ENCODE results near the gene YWHAE.

DNA sequence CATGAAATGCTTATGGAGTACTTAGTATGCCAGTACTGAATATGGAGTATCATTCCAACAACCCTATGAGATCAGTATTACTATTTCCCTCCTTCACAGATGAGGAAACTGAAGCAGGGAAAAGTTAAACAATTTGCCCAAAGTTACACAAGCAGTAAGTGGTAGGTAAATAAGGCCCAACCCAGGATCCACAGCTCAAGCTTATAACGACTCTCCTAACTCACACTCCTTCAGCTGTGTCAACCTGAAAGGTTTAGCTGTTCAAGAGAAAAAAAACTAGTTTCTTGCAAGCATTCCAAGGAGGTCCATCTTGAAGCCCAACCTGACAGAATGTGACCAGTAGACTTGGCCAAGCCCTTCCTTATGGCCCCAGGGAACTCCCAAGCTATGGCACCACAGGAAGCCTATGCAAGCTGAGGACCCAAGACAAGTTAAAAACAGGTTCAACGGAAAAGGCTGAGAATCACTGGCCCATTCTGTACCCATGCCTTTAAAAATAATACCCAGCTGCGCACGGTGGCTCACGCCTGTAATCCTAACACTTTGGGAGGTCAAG lies 49.5 kb upstream of the YWHAE start:
- TF ChIP-seq POLR2AphosphoS5 (IDR thresholded peaks at IDR 0.05; ENCODE audit: low read depth, low read length) (no peak), TAF1 (IDR thresholded peaks at IDR 0.05; ENCODE audit: low read depth, low read length) (no peak), SPI1 (IDR thresholded peaks at IDR 0.05; ENCODE audit: low read depth, low read length) (no peak), POLR2A (IDR thresholded peaks at IDR 0.05; ENCODE audit: low read depth, low read length) (no peak), POU2F2 (IDR thresholded peaks at IDR 0.05; ENCODE audit: low read depth, low read length) (no peak), PAX5 (IDR thresholded peaks at IDR 0.05; ENCODE audit: insufficient read depth, low read length, severe bottlenecking) (no peak)

All from GM12891 (cell line).